Activated CD8-positive, alpha-beta memory T cell treated with anti-CD3 and anti-CD28 coated beads for 24 hours (primary cell): ENCODE data around the gene RIPOR3.
"Not testable (repeated sequence)": the region's sequence is repeated elsewhere in the genome, so short reads cannot be mapped to it uniquely, and the experiment has no call there.

Experiments used
- DNase-seq: peaks from one replicate; pipeline ENCODE4 v3.0.0-alpha.2; 2020

Gene RIPOR3

DNA sequence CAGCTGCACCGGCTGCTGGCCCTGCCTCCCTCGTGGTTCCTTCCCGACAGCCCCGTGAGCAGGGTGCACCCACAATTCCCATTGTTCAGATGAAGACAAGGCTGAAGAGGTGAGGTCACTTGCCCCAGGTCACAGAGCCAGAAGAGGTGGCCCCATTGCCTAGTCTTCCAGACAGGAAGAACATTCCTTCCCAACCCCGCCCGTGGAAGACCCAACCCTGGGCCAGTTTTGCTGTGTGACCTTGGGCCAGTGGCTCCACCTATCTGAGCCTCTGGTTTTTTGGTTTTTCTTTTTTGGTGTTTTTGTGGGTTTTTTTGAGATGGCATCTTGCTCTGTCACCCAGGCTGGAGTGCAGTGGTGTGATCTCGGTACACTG, 61.7 kb downstream of the RIPOR3 start:
- DNase-seq = no peak

DNA sequence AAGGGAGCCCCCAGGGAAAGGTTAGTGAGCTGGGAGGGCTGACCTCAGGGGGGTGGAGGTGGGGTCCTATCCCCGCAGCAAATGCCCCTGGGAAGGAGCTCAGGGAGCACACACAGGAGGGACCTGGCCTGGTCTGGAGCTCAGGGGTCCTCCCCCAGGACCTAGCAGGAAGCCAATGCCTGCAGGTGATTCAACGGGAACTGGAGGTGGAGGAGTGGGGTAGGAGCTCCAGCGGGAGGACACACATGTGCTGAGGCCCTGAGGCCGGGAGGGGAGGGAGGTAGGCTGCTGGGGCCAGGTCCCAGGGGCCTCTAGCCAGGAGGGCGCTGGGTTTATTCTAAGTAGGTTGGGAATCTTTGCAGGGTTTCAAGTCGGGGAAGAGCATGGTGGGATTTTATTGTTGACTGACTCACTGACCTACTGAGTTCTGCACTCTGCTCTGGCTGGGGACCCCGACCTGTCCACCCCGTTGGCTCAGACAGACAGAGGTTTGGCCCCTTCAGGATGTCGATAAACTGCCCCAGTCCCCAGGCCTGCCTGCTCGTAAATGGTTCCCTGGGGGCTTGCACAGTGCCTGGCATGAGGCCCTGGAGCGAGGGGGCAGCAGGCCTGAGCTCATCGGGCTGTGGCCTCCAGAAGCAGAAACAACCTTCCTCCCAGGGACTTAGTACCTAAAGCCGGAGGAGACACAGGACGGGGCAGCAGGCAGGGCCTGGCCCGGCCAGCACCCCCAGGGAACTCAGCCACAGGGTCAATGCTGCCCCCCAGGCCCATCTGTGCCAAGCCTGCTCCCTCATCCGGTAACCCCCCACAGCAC, 62.3 kb downstream of the RIPOR3 start:
- no peak for DNase-seq

DNA sequence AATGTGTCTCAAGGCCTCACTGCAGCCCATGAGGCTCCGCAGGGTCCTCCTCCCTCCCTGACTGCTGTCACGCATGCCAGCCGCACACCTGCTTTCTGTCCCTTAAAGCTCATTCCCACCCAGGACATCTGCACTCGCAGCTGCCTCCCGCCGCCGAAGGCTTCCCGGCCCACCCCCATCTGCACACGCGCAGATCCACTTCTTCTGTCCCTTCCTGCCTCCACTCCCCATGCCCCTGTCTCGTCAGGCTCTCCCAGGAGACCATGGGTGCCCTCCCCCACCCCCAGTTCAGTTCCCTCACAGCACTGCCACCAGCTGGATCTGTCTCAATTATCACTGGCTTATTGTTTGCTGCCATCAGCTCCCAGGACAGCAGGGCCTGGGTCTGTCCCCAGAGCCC, 63.0 kb downstream of the RIPOR3 start:
- DNase-seq = no peak

DNA sequence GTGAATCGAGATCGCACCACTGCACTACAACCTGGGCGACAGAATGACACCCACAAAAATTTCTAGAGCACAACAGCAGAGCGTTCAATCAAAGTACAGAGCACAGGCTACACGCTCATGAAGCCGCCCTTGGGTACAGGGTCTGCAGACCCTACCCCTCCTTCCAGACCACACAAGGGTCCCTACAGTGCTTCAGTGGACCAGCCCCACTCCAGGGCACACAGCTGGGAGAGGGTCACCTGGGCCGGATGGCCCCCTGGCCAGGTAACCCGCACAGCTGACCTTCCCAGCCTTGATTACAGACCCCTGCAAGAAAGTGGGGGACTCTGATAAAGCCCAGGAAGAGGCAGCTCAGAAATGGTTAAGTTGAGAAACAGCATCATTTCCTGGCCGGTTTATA, 63.6 kb downstream of the RIPOR3 start:
- no peak for DNase-seq

DNA sequence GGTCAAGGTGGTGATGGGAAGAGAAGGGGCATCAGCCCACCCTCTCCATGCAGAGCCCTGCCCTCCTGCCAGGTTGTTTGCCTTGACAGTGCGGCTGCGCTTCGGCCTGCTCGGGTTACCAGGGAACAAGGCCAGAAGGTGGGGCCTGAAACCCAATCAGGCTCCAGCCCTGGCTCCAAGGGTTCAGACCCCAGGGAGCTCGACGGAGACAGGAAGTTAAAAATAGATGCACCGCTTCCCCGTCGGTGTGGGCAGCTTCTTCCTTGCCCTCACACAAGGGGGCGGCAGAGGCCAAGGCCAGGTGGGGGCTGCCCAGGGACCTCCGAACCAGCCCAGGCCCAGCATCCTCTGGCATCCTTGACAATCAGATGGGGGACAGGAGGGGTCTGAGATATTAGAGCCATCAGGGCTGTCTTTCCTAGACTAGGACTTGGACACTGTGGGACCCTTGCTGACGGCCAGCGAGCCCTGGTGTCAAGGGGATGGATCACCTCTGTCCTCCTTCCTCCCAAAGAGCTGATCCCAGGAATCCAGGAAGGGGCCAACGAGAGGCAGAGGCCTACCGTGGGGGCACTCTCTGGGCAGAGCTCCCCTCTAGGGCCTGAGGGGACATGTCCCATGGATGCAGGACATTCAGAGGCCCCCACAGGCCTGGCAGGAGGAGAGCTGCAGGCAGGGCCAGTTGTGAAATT, 65.2 kb downstream of the RIPOR3 start:
- peak; percentile 60 for DNase-seq

DNA sequence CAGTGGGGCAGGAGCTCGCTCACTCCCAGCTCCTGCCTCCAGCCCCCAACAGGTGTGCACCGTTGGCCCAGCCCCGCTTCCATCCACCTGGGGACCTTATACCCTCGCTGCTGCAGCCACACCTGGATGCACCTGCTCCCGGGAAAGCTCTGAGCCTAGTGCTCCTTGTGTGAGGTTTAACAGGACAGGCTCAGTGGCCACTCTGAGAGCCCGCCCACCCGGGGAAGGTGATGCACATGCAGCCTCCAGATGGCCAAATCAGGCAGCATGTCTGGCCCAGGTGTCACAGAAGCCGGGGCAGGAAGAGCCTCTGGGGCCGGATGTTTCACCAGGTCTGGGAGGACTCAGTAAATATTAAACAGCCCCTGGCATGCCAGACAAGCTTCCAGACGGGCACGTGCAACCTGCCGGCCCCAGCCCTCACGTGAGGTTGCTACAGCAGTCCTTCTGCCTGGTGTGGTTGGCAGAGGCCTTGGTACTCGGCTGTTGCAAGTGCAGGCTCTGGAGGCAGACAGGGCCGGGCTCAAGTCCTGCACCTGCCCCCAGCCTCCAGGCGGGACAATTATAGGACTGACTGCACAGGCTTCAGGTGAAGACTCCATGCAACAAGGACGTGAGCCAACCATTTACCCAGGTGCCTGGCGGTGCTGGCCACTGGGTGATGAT, 66.9 kb downstream of the RIPOR3 start:
- DNase-seq = no peak

DNA sequence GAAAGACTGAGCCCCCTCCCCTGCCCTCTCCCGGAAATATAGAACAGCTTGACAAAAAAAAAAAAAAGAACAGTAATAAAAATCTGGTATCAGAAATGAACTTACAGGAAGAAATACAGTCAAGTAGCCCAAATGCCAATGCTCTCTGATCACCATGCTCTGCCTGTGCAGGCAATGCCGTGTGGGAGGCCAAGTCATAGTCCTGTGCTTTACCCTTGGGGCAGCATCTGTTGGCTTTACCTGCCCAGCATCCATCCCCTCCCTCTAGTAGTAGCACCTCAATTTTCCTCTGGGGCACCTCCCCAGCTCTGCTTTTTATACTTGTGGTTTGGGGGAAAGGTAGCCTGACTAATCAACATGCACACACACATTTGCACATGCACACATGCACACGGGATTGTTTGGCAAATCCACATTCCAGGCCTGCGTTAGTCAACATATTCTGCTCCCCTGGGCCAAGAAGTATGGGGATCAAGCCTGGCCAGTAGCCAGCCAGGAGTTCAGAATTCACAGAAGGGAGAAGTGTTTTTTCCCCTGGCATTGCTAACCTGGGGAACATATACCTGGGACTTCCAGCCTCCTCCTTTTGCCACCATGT, 70.2 kb downstream of the RIPOR3 start:
- DNase-seq = no peak

DNA sequence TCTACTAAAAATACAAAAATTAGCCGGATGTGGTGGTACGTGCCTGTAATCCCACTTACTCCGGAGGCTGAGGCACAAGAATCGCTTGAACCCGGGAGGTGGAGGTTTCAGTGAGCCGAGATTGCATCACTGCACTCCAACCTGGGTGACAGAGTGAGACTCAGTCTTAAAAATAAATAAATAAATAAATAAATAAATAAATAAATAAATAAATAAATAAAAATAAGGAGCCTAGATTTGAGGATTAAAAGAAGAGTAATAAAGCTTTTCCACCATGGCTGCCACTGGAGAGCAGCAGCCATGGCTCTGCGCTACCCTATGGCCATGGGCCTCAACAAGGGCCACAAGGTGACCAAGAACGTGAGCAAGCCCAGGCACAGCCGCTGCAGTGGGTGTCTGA, 70.9 kb downstream of the RIPOR3 start:
- not testable (repeated sequence) for DNase-seq

DNA sequence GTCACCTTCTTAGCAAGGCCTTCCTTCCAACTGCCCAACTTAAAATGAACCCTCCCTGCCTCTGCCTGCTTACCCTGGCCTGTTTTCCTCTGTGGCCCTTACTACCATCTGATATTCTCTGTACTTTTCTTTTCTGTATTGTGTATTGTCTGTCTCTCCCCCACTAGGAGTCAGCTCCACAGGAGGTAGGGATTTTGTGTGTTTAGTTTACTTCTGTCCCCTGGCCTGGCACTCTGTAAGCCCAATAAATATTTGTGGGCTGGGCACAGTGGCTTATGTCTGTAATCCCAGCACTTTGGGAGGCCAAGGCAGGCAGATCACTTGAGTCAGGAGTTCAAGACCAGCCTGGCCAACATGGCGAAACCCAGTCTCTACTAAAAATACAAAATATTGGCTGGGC, 72.8 kb downstream of the RIPOR3 start:
- no peak for DNase-seq

DNA sequence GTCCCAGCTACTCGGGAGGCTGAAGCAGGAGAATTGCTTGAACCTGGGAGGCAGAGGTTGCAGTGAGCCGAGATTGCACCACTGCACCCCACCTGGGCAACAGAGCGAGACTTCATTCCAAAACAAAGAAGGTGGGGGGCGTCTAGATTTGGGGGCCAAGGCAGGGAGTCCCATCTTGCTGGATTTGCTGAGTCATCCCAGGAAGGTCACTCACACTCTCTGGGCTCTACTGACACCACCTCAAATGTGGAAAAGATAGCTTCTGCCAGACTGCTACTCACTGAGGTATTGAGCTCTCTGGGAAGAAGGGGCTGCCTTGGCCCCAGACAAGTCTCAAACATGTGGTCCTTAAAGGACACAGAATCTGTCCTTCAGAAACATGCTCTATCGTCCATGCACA, 74.3 kb downstream of the RIPOR3 start:
- no peak for DNase-seq

DNA sequence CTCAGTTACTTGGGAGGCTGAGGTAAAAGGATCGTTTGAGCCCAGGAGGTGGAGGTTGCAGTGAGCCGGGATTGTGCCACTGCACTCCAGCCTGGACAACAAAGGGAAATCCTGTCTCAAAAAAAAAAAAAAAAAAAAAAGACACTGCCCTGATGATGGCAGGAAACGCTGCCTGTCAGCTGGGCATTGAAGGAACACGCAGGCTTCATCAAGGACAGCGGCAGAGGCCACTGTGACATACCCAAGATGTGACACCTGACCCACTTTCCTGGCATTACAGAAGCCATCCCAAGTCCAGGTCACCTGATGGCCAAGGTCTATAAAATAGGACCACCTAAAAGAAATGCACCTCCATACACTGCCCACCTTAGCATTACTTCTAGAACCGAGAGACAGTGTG, 75.9 kb downstream of the RIPOR3 start:
- DNase-seq = no peak

DNA sequence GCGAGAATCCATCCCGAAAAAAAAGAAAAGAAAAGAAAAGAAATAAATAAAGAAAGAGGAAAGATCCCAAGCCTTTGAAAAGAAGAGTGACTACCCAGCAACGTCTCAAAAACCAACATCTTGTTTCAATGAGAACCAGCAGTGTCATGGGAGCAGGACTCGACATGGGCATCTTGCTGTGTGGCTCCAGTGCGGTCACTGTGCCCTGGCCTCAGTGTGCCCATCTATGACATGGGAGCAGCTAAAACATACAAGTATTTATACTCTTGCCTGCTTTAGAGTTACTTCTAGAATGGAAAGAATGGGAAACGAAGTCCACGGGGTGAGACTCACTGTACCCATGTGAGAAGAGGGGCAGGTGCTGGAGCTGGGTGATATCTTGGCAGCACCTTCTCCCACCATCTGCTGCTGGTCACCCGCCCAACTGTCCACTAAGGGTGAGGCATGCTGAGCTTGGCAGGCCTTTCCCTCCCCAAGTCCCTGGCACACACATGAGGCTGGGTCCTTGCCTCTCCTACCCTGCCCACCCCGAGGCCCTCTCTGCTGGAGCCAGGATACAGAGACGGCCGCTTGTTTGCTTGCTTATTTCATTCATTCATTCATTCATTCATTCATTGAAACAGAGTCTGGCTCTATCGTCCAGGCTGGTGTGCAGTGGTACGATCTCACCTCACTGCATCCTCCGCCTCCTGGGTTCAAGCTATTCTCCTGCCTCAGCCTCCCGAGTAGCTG, 77.7 kb downstream of the RIPOR3 start:
- DNase-seq = no peak

DNA sequence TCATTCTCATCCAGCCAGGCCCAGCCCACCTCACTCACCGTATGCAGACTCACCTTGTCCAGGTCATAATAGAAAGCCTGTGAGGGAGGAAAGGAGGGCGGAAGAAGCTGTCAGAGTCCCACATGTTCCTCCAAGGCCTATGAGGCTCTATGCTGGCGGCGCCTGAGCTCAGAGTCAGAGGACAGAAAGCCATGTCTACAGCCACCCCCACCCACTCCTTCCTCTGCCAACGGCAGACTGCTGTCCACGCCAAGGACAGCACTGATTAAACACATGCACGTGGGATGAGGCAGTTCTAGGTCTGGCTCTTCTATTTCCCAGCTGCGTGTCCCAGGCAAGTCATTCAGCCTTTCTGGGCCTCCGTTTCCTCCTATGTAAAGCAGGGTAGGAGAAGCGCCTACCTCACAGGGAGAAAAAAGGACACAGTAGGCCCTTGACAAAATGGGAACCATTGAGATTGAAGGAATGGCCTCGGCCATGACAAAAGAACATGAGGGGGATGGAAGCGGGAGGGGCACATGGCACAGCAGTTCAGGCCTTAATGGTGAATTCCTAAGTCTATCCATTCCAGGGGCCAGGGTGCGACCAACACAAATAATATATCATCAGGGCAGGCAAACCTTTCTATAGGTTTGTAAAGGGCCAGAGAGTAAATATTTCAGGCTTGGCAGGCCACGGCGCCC, 80.1 kb downstream of the RIPOR3 start:
- no peak for DNase-seq

DNA sequence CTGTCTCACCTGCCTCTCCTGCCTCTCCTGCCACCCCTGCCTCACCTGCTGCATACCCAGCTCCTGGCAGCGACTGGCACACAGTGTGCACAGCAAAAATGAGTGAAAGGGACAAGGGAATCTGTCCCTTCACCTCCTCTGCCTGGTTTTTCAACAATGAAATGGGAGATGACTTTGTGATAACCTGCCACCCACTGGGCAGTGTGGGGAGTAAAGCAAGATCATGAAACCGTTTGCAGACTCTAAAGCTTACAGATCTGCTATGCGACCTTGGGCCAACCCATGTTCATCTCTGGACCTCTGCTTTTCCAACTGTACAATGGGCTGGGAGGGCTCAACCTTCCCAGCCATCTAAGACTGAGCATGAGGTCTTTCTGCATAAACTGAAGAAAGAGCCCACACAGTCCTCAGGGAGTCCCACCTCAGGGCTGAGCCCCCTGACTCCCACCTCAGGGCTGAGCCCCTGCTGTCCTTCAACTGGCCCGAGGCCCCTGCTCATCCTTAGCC, 81.1 kb downstream of the RIPOR3 start:
- DNase-seq = no peak

DNA sequence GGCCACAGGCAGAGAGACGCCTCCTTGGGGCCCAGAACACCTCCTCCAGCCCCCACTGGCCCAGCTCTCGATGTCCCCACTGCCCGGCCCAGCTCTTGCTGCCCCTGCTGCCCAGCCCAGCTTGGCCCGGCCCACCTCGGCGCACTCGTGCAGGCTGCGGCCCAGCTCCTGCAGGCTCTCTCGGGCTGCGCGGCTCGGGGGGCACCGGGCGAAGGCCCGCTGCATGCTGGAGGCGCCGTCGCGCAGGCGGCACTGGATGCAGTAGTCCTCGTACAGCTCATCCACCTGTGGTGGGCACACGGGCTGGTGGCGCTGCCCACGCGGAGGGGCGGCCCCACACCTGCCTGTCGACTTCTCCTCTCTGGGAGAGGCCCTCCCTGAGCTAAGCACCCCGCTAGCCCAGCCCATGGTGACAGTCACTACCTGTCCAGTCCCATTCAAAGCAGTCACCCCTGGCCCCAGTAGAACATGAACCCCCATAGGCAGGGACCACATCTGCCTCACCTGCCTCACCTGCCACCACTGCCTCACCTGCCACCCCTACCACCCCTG, 81.8 kb downstream of the RIPOR3 start:
- DNase-seq = no peak

DNA sequence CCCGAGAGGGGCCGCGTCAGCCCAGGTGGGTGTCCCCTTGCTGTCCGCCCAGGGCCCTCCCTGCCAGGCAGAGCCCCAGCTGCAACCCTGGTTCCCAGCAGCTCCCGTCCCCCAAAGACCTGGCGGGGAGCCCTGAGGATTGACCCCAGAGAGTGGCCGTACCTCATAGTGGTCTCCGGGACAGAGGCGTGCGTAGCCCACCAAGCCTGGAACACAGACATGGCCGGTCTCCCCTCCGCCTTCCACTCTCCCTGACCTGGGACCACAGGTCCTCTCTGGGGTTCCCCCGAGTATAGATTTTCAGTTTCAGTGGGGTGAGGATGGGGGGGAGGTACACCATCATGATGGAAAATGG, 82.6 kb downstream of the RIPOR3 start:
- no peak for DNase-seq

DNA sequence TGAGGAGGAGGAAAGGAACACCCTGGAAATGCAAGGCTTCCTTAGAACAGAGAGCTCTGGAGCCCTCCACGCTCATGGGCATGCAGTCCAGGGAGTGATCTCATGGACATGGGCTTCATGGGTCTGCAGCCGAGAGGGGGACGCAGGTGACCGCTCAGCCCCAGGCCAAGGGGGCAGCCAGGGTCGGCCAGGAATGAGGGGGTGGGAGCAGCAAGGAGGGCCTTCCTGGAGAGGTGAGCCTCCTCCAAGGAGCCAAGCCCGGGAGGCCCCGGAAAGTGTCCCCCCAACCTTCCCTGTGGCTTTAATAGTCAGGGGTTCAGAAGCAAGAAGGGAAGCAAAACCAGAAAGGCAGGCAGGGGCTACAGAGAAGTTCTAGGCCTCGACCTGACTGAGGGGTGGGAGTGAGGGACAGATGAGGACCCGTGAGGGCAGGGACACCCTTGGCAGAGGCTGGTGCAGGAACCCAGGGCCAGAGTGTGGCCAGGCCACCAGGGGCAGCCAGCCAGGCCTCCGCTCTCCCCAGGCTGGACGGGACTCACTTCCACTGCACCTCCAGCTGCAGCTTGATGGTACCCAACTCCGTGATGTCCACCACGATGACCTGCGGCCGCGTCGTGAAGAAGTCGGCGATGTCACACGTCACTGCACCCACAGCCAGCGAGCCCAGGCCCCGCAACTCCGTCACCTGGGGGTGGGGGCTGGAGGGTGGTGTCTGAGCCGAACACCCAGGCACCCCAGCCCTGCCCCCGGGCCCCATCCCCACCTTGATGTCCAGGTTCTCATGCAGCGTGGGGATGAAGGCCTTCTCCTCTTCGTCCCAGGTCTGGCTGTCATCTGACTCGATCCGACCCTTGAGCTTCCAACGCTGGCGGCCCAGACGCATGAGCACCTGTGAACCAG, 83.2 kb downstream of the RIPOR3 start:
- no peak for DNase-seq

DNA sequence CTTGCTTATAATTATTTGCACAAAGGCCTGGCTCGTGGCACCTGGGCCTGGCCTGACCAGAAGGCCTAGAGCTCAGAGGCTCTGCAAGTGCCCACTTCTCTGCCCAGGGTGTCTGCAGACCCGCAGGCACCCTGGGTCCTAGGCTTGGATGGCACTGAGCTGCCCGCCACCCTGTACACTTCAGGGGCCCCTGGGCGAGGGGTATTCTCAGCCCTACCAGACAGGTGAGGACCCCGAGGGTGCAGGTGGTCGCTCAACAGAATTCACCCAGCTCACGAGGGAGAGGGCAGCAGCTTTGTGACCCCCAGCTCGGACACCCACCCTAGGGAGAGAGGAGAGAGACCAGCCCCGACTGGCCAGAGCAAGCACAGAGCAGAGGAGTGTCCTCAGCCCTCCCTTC, 83.9 kb downstream of the RIPOR3 start:
- DNase-seq = no peak

DNA sequence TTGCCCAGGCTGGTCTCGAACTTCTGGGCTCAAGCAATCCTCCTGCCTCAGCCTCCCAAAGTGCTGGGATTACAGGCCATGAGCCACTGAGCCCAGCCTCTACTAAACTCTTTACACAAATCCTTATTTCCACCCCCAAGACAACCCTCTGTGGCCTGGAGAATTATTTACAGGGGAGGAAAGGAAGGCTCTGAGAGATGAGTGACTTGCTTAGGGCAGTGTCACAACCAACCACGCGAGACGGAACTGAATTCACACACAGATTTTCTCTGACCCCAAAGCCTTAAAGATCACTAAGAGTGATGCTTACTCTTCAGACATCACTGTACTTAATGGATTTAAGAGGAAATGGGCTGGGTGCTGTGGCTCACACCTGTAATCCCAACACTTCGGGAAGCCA, 86.2 kb downstream of the RIPOR3 start:
- DNase-seq = no peak

DNA sequence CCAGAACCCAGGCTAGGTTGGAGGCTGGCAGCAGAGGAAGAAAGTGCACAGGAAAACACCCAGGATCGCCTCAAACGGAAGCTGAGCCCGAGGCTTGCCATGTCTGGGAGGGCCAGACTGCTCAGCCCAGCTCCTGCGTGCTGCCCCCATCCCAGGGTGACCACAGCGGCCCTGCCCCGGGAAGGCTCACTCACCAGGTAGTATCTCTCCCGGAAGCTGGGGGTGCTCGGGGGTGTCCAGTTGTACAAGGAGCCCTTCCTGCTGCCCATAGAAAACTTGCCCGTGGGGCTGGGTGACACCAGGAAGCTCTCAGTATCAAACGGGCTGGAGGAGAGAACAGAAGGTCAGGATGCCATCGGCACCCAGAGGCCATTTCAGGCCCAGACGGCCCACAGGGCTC, 86.9 kb downstream of the RIPOR3 start:
- DNase-seq = no peak
